ENCODE results near the gene RFNG. TPM values are rescaled to one million over a fixed set of nuclear protein-coding genes. Genes with fewer than 3 reads are reported as not detected.

Gene RFNG
- total and polyA plus RNA-seq, 2 of the 13 experiments (the other 11 are each of a cell fraction or from before 2014, with no cell fraction given), result 61.4 to 64.0 TPM

- no peak for TF ChIP-seq GLI4 (CRISPR knock-in tag; IDR thresholded peaks at IDR 0.05; ENCODE audit: borderline replicate concordance)
- no peak for TF ChIP-seq FOXA1 (IDR thresholded peaks at IDR 0.05)
- TF ChIP-seq FOXA1 (CRISPR knock-in tag; IDR thresholded peaks at IDR 0.05), result no peak
- TF ChIP-seq POLR2AphosphoS5 (IDR thresholded peaks at IDR 0.05; ENCODE audit: low read depth, low read length), result no peak
- TF ChIP-seq AHR (CRISPR knock-in tag; IDR thresholded peaks at IDR 0.05), result no peak
- TF ChIP-seq KLF11 (CRISPR knock-in tag; IDR thresholded peaks at IDR 0.05), result no peak
- no peak for TF ChIP-seq EZH2 (conservative IDR thresholded peaks at IDR 0.05; ENCODE audit: low read depth, low read length)
- no peak for TF ChIP-seq SMARCE1 (IDR thresholded peaks at IDR 0.05; ENCODE audit: borderline replicate concordance)
- no peak for TF ChIP-seq ZNF124 (CRISPR knock-in tag; IDR thresholded peaks at IDR 0.05)
- TF ChIP-seq NR2F6 (IDR thresholded peaks at IDR 0.05), result no peak
- TF ChIP-seq NR2F6 (CRISPR knock-in tag; IDR thresholded peaks at IDR 0.05), result no peak
- TF ChIP-seq ZNF552 (CRISPR knock-in tag; IDR thresholded peaks at IDR 0.05; ENCODE audit: borderline replicate concordance), result no peak
- TF ChIP-seq ZNF792 (CRISPR knock-in tag; IDR thresholded peaks at IDR 0.05), result no peak
- no peak for TF ChIP-seq NCOR1 (IDR thresholded peaks at IDR 0.05; ENCODE audit: borderline replicate concordance, low read length)
- TF ChIP-seq NRL (CRISPR knock-in tag; IDR thresholded peaks at IDR 0.05; ENCODE audit: borderline replicate concordance), result no peak
- no peak for TF ChIP-seq PHF20 (CRISPR knock-in tag; IDR thresholded peaks at IDR 0.05)
- TF ChIP-seq STAT6 (CRISPR knock-in tag; IDR thresholded peaks at IDR 0.05; ENCODE audit: borderline replicate concordance), result no peak
- TF ChIP-seq AFF4 (CRISPR knock-in tag; IDR thresholded peaks at IDR 0.05), result no peak
- no peak for TF ChIP-seq ZNF234 (CRISPR knock-in tag; conservative IDR thresholded peaks at IDR 0.05)
- TF ChIP-seq ZNF672 (CRISPR knock-in tag; IDR thresholded peaks at IDR 0.05), result 0 out of 2 replicates have a peak, but pooled peaks have one; percentile 4
- TF ChIP-seq ZBTB1 (CRISPR knock-in tag; IDR thresholded peaks at IDR 0.05; ENCODE audit: borderline replicate concordance), result no peak
- no peak for TF ChIP-seq REXO4 (CRISPR knock-in tag; IDR thresholded peaks at IDR 0.05; ENCODE audit: borderline replicate concordance)
- no peak for TF ChIP-seq RFX1 (IDR thresholded peaks at IDR 0.05)
- no peak for TF ChIP-seq ZNF841 (CRISPR knock-in tag; IDR thresholded peaks at IDR 0.05; ENCODE audit: borderline replicate concordance)
- TF ChIP-seq ZNF138 (CRISPR knock-in tag; IDR thresholded peaks at IDR 0.05; ENCODE audit: low read depth), result 0 out of 2 replicates have a peak, but pooled peaks have one; percentile 28
- TF ChIP-seq ELF4 (CRISPR knock-in tag; IDR thresholded peaks at IDR 0.05; ENCODE audit: borderline replicate concordance), result no peak
- peak; percentile 82; the same call in 1 of the 2 replicates for TF ChIP-seq HNRNPL (IDR thresholded peaks at IDR 0.05; ENCODE audit: low read depth, low read length)
- no peak for TF ChIP-seq ATAD3A (CRISPR knock-in tag; IDR thresholded peaks at IDR 0.05)
These were observed 43.9 kb downstream of the RFNG start (continued) for GRCh38 chr17:82007495-82008257.
